Stimulated activated memory B cell treated with anti-CD40 and anti-IgM and Interleukin-4, amounts not matched to agents 10 μg/mL and 1 μg/mL and 100 μg/mL, for 72 hours (primary cell): ENCODE measurements around the gene HADH.

Source experiments
- ATAC-seq: fragments of 150-1000 bp; cut with Tn5 transposase; 2 replicates; pipeline ENCODE4 v1.10.0; 2021
- H3K27ac Mint-ChIP-seq: one replicate; pipeline ENCODE4 v1.8.0; 2022; ENCODE audit warnings: mild to moderate bottlenecking, mixed read lengths
- H3K27me3 Mint-ChIP-seq: one replicate; pipeline ENCODE4 v1.8.0; 2022; ENCODE audit warnings: mixed read lengths
- H3K36me3 Mint-ChIP-seq: one replicate; pipeline ENCODE4 v1.8.0; 2022; ENCODE audit warnings: mixed read lengths
- H3K4me1 Mint-ChIP-seq: one replicate; pipeline ENCODE4 v1.8.0; 2022; ENCODE audit warnings: mixed read lengths
- H3K4me3 Mint-ChIP-seq: one replicate; pipeline ENCODE4 v1.8.0; 2022; ENCODE audit warnings: mild to moderate bottlenecking, moderate library complexity, mixed read lengths
- H3K9me3 Mint-ChIP-seq: one replicate; pipeline ENCODE4 v1.8.0; 2022; ENCODE audit warnings: mixed read lengths

The HADH gene

DNA sequence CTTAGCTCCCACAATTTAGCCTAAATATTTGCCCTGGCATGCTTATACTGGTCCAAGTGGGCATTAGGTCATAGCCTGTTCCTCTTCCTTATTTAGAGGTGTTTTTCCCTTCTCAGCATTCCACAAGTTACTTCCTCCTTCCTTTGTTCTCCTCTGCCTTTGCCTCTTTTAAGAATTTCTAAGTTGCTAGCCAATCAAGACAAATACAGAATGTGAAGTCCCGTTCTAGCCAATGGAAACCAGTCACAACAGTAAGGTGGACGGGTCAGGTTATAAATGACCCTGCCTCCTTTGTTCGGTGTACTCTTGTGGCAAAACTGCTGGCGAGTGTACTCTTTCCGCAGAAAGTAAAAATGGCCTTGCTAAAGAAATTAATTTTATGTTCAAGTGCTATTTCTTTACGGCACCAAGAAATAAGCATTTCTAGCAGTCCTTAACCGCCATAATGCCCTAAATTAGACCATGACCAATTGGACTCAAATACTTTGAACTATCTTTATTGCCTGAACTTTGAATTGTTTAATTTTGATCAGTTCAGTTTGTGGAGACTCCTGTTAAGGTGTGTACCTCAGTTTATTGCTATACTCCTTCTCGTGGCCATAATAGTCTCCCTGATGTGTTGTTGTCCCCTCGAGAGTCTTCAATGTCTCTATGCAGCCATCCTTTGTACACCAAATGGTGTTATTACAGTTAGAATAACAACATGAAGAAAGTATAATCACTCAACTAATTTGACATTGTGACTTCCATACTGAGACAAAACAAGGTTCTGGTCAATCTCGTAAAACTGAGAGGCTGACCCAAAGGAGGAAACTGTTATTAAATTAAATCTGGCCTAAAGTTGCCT, 1.6 kb upstream of the HADH start:
- no peaks in the 10 kb centered on the region for H3K36me3 Mint-ChIP-seq
- H3K4me1 Mint-ChIP-seq: peaks cover 35% of the 10 kb centered on the region
- ATAC-seq: no peak
- no peaks in the 10 kb centered on the region for H3K9me3 Mint-ChIP-seq
- no peaks in the 10 kb centered on the region for H3K27me3 Mint-ChIP-seq
- no peak overlapping the region for H3K27ac Mint-ChIP-seq
- H3K4me3 Mint-ChIP-seq: no peak overlapping the region

DNA sequence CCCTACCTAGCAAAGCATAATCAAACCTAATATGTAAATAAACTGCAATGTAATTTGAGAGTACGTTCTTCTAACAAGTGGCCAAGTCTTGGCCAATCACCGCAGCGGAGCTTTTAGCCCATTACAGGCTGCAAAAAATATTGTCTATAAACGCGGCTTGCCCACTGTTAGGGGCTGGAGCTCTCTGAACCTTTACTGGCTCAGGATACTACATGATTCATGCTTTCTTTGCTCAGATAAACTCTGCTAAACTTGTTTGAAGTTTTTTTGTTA, 990 bp upstream of the HADH start:
- Mint-ChIP-seq H3K27ac (no peak overlapping the region), H3K4me3 (no peak overlapping the region), H3K9me3 (no peaks in the 10 kb centered on the region), H3K27me3 (no peaks in the 10 kb centered on the region), H3K36me3 (no peaks in the 10 kb centered on the region), H3K4me1 (peaks cover 41% of the 10 kb centered on the region)
- no peak for ATAC-seq

DNA sequence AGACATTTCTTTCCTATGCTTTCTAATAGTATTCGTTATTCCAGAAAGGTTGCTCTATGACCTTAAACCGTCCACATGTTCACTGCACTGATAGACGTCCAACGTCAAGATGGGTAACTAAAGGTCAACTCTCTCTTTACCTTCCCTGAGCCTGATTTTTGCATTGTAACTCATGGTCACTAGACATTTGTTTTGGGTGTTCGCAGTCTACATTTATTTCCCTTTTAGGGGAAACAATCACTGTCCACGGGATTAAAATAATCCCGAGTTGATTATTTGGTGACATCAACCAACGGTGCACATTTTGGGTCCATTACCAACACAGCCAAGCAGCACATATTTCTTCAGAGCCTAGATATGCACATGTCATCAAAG, 540 bp upstream of the HADH start:
- peak overlapping the region; percentile 95 for H3K4me3 Mint-ChIP-seq
- no peak for ATAC-seq
- no peaks in the 10 kb centered on the region for H3K9me3 Mint-ChIP-seq
- H3K4me1 Mint-ChIP-seq: peaks cover 45% of the 10 kb centered on the region
- H3K27me3 Mint-ChIP-seq: no peaks in the 10 kb centered on the region
- peak overlapping the region; percentile 91 for H3K27ac Mint-ChIP-seq
- no peaks in the 10 kb centered on the region for H3K36me3 Mint-ChIP-seq

DNA sequence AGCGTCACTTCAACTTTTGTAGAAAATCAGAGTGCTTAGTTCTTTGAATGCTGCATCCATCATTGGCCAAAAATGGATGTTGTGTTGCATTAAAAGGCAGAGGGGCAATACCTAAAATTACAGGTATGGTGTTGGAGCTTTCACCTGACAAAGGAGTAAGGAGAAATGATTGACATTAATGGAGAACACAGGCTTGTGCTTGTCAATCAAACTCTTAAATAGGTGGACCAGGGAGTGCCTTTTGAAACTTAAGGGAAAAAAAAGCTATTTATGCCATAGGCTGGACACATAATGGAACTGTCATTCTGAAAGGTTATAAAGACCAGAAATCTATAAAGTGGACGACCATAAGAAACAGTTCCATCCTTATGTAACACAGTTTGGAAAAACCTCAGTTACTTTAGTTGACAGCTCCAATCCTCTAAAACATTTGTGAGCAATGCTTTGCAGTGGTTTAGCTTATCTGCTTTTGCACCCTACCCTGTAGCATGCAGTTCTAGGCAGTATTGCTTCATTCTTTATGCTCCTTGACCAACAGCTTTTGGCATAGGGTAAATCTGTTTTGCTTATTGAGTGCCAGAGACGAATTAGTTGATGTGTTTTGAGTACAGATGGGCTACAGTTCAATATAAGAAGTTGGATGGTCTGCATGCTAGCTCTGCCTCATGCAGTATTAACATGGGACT, 2.4 kb downstream of the HADH start:
- Mint-ChIP-seq H3K36me3 (peaks cover 13% of the 10 kb centered on the region), H3K27me3 (no peaks in the 10 kb centered on the region), H3K27ac (peak overlapping the region; percentile 55), H3K9me3 (no peaks in the 10 kb centered on the region), H3K4me1 (peaks cover 64% of the 10 kb centered on the region), H3K4me3 (no peak overlapping the region)
- ATAC-seq: no peak

DNA sequence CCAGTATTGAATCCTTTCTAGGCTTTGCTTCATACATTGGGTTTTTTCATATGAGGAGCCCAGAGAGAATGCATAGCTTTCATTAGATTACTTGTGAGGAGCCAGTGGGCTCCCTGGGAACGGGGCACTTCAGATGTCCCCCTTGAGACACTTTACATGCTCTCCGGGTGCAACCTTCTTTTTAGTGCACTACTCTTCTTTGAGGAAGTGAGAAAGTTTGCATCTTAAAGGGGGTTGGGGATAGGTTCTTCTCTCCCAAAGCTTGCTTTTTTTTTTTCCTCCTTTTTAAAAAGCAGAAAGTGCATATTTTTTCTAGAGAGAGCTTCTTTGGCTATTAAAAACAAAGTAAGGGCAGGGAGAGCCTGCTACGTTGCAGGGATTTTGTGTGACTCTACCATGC, 4.3 kb downstream of the HADH start:
- peak overlapping the region; percentile 55 for H3K27ac Mint-ChIP-seq
- no peak for ATAC-seq
- H3K27me3 Mint-ChIP-seq: no peaks in the 10 kb centered on the region
- H3K36me3 Mint-ChIP-seq: peaks cover 23% of the 10 kb centered on the region
- H3K4me3 Mint-ChIP-seq: no peak overlapping the region
- peaks cover 77% of the 10 kb centered on the region for H3K4me1 Mint-ChIP-seq
- no peaks in the 10 kb centered on the region for H3K9me3 Mint-ChIP-seq

DNA sequence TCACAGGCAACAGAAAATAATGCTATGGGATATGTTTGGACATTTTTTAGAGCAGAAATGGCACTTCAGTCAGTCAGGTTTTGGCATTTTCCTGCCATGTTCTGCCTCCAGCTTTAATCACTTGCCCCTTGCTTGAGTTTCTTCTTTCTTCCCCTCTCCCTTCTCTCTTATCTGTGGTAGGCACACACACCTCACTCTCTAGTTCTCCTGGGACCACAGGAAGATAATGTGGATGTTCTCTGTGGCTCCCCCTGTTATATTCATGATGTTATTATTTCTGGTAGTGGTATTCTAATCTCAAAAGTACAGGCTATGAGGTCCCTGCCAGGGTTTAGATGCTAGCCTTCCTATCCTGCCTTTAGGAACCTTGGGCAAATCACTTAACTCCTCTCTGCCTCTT, 5.2 kb downstream of the HADH start:
- H3K4me3 Mint-ChIP-seq: no peak overlapping the region
- H3K27me3 Mint-ChIP-seq: no peaks in the 10 kb centered on the region
- peak overlapping the region; percentile 55 for H3K27ac Mint-ChIP-seq
- no peak for ATAC-seq
- H3K36me3 Mint-ChIP-seq: peaks cover 28% of the 10 kb centered on the region
- H3K9me3 Mint-ChIP-seq: no peaks in the 10 kb centered on the region
- peaks cover 77% of the 10 kb centered on the region for H3K4me1 Mint-ChIP-seq

DNA sequence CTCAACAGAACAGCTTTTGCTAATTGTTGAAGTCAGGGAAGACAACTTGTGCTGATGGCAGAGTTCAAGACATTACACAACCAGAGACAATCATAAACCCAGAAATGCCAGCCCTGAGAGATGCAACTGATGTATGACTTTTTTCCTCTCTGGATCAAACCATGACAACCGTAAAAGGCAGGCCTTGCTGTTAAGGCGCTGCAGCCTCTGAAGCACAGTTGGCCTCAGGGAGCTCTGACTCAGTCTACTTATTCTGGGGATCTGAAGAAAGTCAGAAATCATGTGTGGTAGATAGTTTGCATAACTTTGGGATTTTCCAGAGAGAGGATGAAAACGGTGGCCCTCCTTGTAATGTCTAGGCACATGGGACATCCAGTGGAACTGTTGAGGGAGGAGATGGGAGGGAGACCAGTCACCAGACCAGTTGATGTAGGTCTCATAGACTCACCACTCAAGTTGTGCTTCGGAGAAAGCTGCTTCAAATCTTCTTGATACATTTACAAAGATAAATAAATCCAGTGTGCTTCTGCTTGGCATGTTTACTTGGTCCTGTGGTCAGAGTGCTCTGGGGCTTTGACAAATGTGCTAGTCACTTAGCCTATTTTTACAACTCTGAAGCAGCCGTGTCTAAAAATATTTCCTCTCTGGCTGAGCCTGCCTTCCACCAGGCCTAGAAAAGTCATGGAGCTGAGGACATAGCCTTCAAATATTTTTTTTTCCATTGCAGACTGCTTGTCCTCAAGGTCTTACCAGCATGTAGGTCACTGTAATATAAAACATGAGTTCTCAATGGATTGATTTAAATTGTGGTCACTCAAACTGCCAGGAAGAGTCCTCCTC, 7.5 kb downstream of the HADH start:
- Mint-ChIP-seq H3K36me3 (peaks cover 40% of the 10 kb centered on the region), H3K27ac (no peak overlapping the region), H3K9me3 (no peaks in the 10 kb centered on the region), H3K27me3 (no peaks in the 10 kb centered on the region), H3K4me3 (no peak overlapping the region), H3K4me1 (peaks cover 56% of the 10 kb centered on the region)
- ATAC-seq: no peak

DNA sequence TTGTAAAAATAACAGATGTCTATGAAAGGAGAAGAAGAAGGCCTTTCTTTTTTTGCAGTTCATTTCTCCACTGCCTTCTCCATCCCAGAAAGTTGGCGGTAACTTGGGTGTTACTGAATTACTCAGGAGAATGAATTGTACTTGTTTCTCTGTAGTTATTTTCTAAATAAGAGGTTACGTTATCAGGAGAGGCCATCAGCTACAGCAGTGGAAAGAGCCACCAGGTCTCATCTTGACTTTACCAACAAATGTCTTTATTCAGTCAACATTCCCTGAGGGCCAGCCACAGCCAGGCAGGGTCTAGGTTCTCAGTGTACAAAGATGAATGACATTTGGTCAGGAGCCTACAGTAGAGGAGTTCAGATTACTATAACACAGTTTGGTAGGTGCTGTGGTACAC, 8.1 kb downstream of the HADH start:
- Mint-ChIP-seq H3K9me3 (no peaks in the 10 kb centered on the region), H3K27me3 (no peaks in the 10 kb centered on the region), H3K4me3 (no peak overlapping the region), H3K36me3 (peaks cover 44% of the 10 kb centered on the region), H3K27ac (no peak overlapping the region), H3K4me1 (peaks cover 50% of the 10 kb centered on the region)
- no peak for ATAC-seq

DNA sequence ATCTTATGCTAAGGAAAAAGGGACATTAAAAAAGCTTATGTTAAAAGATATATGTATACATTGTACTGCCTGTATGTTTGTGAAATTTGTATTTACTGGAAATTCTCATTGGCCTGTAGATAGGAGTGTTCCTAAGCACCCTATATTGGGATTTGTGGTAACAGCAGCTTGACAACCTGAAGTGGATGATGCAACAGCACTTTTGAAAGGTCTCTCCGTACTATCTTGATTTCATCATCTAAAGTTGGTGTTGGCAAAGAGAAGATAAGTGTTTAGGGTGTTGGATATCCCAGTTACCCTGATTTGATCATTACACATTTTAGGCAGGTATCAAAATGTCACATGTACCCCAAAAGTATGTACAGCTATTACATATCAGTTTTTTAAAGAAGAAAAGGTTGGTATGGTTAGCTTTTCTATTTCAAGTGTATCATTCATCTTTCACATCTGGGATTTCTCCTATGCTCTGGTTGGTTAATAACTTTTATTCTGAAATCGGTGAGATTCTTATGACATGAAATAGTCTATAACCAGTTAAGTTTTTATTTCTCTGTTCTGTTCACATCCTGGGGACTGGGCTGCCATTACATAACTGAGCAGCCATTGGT, 10.3 kb downstream of the HADH start:
- H3K9me3 Mint-ChIP-seq: no peaks in the 10 kb centered on the region
- ATAC-seq: no peak
- H3K4me1 Mint-ChIP-seq: peaks cover 37% of the 10 kb centered on the region
- H3K27me3 Mint-ChIP-seq: no peaks in the 10 kb centered on the region
- no peak overlapping the region for H3K4me3 Mint-ChIP-seq
- peaks cover 44% of the 10 kb centered on the region for H3K36me3 Mint-ChIP-seq
- no peak overlapping the region for H3K27ac Mint-ChIP-seq

DNA sequence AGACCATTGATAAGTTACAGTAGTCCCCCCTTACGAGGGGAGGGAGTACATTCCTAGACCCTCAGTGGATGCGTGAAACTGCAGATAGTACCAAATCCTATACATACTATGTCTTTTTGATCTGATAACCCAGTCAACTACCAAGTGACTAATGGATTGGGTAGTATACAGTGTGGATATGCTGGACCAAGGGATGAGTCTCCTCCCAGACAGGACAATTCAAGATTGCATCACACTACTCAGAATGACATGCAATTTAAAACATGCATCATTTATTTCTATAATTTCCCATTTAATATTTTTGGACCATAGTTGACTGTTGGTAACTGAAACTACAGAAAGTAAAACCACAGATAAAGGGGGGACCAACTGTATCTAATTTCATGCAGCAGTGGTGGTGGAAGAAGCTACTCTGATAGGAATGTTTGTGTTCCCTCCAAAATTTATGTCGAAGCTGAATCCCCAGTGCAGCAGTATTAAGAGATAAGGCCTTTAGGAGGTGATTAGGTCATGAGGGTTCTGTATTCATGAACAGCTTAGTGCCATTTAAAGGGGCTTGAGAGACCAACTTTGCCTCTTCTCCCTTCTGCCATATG, 11.9 kb downstream of the HADH start:
- no peak overlapping the region for H3K27ac Mint-ChIP-seq
- no peaks in the 10 kb centered on the region for H3K9me3 Mint-ChIP-seq
- peaks cover 42% of the 10 kb centered on the region for H3K36me3 Mint-ChIP-seq
- peaks cover 35% of the 10 kb centered on the region for H3K4me1 Mint-ChIP-seq
- H3K4me3 Mint-ChIP-seq: no peak overlapping the region
- no peaks in the 10 kb centered on the region for H3K27me3 Mint-ChIP-seq
- ATAC-seq: no peak

DNA sequence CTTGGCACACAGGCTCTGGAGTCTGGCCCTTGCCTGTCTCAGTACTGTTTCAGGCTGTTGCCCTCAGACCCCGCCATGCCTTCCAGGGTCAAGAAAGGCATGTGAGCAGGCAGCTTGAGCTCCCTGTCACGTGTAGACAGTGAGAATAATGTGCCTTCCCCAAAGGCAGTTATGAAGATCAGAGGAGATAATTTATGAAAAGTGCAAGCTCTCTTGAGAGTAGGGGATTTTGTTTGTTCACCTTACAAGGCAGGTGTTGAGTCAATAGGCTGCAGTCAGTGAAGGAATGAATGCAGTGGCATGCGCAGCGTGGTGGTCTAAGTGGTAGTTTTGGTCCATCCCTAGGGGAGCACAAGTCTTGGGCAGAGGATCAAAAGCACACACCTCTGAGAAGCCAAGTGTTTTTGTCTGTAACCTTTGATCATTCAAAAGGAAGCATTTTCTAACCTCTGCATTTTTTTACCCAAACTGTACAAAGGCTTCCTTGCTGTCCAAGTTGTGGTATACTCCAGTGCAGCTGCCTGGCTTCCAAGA, 14.4 kb downstream of the HADH start:
- peaks cover 21% of the 10 kb centered on the region for H3K4me1 Mint-ChIP-seq
- no peak for ATAC-seq
- no peak overlapping the region for H3K27ac Mint-ChIP-seq
- peaks cover 31% of the 10 kb centered on the region for H3K36me3 Mint-ChIP-seq
- no peaks in the 10 kb centered on the region for H3K27me3 Mint-ChIP-seq
- no peaks in the 10 kb centered on the region for H3K9me3 Mint-ChIP-seq
- no peak overlapping the region for H3K4me3 Mint-ChIP-seq

DNA sequence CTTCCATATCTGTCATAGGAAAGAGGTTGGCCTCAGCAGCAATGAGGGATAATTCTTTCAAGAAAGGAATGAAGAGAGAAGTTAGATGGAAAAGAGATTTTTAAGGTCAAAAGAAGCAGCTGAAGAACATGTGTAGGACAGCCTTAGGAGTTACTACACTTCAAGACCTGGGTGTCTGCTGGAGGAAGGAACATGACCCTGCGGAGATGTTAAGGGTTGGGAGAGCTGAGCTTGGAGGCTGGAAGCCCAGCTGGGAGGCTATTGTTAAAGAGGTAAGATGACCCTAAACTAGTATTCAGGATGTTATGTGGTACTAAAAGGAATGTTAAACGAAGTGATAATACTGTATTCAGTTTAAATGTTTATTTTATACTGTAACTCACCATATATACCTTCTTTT, 15.0 kb downstream of the HADH start:
- H3K4me3 Mint-ChIP-seq: no peak overlapping the region
- H3K27me3 Mint-ChIP-seq: no peaks in the 10 kb centered on the region
- peaks cover 17% of the 10 kb centered on the region for H3K4me1 Mint-ChIP-seq
- H3K36me3 Mint-ChIP-seq: peaks cover 32% of the 10 kb centered on the region
- no peaks in the 10 kb centered on the region for H3K9me3 Mint-ChIP-seq
- ATAC-seq: no peak
- H3K27ac Mint-ChIP-seq: no peak overlapping the region

DNA sequence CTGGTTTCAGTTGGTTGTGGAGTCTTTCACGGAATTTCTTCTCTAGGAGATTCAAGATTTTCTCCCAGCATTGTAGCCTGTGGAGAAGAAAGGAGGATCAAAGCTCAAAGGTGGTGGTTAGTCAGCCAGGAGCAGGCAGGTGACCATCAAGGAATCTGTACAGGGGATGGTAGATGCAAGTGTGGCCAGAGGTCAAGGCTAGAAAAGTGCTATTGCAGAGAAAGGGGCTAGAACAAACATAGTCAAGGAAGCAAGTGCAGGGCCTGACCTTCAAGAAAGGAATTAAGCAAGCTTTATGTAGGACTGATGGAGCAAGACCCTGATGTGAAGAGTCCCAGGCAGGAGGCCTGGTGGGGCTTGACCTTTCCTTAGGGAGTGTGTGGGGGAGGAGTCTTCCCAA, 16.1 kb downstream of the HADH start:
- H3K4me3 Mint-ChIP-seq: no peak overlapping the region
- no peaks in the 10 kb centered on the region for H3K9me3 Mint-ChIP-seq
- peaks cover 34% of the 10 kb centered on the region for H3K36me3 Mint-ChIP-seq
- peaks cover 17% of the 10 kb centered on the region for H3K4me1 Mint-ChIP-seq
- no peak for ATAC-seq
- H3K27ac Mint-ChIP-seq: no peak overlapping the region
- no peaks in the 10 kb centered on the region for H3K27me3 Mint-ChIP-seq

DNA sequence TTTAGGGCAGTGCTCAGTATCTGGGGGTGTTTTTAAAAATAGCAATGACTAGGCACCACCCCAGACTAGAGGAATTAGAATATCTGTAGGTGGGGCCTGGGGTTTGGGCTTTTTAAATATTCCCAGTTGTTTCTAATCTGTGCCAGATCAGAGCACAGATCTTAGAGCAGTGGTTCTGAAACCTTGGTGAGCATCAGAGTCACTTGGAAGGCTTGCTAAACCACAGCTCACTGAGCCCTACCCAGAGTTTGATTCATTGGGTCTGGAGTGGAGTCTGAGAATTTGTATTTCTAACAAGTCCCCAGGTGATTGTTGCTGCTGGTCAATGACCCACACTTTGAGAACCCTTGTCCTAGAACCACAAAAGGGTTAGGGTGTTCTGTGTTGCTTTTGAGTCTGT, 16.7 kb downstream of the HADH start:
- ATAC-seq: no peak
- Mint-ChIP-seq H3K27me3 (no peaks in the 10 kb centered on the region), H3K4me1 (peaks cover 17% of the 10 kb centered on the region), H3K27ac (no peak overlapping the region), H3K4me3 (no peak overlapping the region), H3K9me3 (no peaks in the 10 kb centered on the region), H3K36me3 (peaks cover 33% of the 10 kb centered on the region)

DNA sequence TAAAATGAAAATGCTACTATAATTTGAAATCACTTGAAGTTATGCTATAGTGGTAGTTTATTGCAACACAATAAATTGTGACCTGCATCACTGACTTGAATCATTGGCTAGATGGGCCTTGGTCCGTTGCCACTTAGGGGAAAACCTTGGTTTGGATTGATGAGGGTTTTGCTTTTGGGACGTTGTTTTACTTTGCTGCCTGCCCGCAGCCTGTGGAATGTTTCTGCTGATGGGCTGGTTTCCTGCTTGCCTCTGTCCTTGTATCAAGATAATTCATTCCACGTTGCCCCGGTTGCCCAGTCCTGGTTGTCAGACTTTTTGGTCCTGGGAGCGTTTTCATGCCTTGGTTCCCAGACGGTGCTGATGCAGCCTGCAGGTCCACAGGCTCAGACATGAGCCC, 18.3 kb downstream of the HADH start:
- H3K4me1 Mint-ChIP-seq: peaks cover 17% of the 10 kb centered on the region
- no peak overlapping the region for H3K4me3 Mint-ChIP-seq
- H3K27ac Mint-ChIP-seq: no peak overlapping the region
- H3K27me3 Mint-ChIP-seq: no peaks in the 10 kb centered on the region
- ATAC-seq: no peak
- peaks cover 45% of the 10 kb centered on the region for H3K36me3 Mint-ChIP-seq
- H3K9me3 Mint-ChIP-seq: no peaks in the 10 kb centered on the region
